HK-2 (cell line): ENCODE results near the gene DOK7.
"Not testable (repeated sequence)": the region's sequence is repeated elsewhere in the genome, so short reads cannot be mapped to it uniquely, and the experiment has no call there.

Source experiments
- DNase-seq: peaks from one replicate; pipeline ENCODE4 v3.0.0-alpha.2; 2018; ENCODE audit not compliant: unreplicated experiment

Gene DOK7

DNA sequence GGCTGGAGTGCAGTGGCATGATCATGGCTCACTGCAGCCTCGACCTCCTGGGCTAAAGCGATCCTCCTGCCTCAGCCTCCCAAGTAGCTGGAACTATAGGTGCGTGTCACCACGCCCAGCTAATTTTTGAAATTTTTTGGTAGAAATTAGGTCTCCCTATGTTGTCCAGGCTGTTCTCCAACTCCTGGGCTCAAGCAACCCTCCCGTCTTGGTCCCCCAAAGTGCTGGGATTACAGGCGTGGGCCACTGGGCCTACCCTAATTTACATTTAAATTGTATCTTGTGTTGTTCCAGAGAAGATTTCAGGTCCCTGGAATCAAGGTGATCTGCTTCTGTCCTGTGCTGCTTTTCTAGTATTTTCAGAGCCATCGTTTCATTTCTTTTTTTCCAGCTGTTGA lies 70.3 kb downstream of the DOK7 start:
- no peak for DNase-seq

DNA sequence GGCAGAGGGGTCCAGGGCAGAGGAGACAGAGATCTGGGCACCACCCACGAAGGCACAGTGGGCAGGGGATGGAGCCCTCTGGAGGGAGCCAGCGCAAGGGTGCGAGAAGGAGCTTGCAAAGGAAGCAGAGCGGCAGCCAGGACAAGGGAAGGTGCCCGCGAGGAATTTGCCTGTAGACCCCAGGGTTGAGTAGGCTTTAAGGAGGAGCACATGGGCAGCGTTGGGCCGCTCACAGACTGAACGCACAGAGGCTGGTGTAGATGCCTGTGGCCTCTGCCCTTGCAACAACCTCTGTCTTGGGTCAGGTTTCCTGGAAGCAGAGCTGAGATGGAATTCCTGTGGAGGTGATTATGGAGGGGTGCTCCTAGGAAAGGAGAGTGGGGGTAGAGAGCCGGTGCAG lies 72.7 kb downstream of the DOK7 start:
- not testable (repeated sequence) for DNase-seq

DNA sequence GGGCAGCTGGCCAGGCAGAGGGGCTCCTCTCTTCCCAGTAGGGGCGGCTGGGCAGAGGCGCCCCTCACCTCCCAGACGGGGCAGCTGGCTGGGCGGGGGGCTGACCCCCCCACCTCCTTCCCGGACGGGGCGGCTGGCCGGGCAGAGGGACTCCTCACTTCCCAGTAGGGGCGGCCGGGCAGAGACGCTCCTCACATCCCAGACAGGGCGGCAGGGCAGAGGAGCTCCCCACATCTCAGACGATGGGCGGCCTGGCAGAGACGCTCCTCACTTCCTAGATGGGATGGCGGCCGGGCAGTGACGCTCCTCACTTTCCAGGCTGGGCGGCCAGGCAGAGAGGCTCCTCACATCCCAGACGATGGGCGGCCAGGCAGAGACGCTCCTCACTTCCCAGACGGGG lies 75.8 kb downstream of the DOK7 start:
- not testable (repeated sequence) for DNase-seq

DNA sequence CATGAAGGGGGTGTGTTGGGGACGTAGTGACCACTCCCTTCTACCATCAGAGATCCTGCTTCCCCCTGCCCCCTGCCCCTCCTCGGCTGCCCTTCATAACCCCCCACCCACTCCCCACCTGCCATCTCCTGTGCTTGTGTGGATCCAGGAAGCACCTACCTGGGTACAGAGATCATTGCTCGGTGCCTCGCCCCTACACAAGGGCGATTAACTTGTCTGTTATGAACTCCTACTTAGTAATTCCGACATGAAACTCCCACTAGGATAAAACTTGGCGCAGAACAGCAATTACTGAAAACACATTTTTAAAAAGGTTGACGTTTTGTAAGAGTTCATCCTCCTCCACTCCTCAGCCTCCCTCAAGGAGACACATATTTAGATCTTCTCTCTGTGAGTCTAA lies 80.3 kb downstream of the DOK7 start:
- DNase-seq = not testable (repeated sequence)
